Activated naive CD4-positive, alpha-beta T cell treated with anti-CD3 and anti-CD28 coated beads, Interleukin-2, amount 50 U/mL, for 16 hours (primary cell): ENCODE measurements around the gene IER3.
"Not testable (repeated sequence)": the region's sequence is repeated elsewhere in the genome, so short reads cannot be mapped to it uniquely, and the experiment has no call there.

Experiments used
- DNase-seq: peaks from one replicate; pipeline ENCODE4 v3.0.0-alpha.2; 2020

IER3 gene

GRCh38 chr6:30747300-30747687 is 2.9 kb upstream of the IER3 start:
- DNase-seq = no peak

GRCh38 chr6:30743099-30744053 is 971 bp downstream of the IER3 start:
- peak; percentile 48 for DNase-seq

GRCh38 chr6:30742316-30743098 is 1.8 kb downstream of the IER3 start, which contains the start of gene FLOT1:
Gene FLOT1 (minus strand): TSS chr6:30742687. CDS start chr6:30742189, 498 bp downstream.
- DNase-seq = peak; percentile 80

GRCh38 chr6:30741789-30742315 is 2.5 kb downstream of the IER3 start:
- DNase-seq = no peak

GRCh38 chr6:30741063-30741779 is 3.1 kb downstream of the IER3 start:
- DNase-seq = no peak

GRCh38 chr6:30740540-30740870 is 3.8 kb downstream of the IER3 start:
- no peak for DNase-seq

GRCh38 chr6:30738532-30738931 is 5.8 kb downstream of the IER3 start:
- no peak for DNase-seq

GRCh38 chr6:30735668-30736314 is 8.6 kb downstream of the IER3 start:
- peak; percentile 46 for DNase-seq

- no peak for DNase-seq
These were observed 12.0 kb downstream of the IER3 start for GRCh38 chr6:30732237-30732943.

GRCh38 chr6:30730601-30731435 is 13.5 kb downstream of the IER3 start:
- peak; percentile 87 for DNase-seq

- no peak for DNase-seq
These were observed 16.3 kb downstream of the IER3 start for GRCh38 chr6:30727920-30728553.

GRCh38 chr6:30726506-30727413 is 17.6 kb downstream of the IER3 start:
- DNase-seq = no peak

GRCh38 chr6:30725713-30726505 is 18.4 kb downstream of the IER3 start:
- DNase-seq = no peak

GRCh38 chr6:30724906-30725667 is 19.3 kb downstream of the IER3 start:
- DNase-seq = no peak

GRCh38 chr6:30723843-30724741 is 20.3 kb downstream of the IER3 start:
- DNase-seq = not testable (repeated sequence)

GRCh38 chr6:30723159-30723842 is 21.0 kb downstream of the IER3 start:
- not testable (repeated sequence) for DNase-seq
